Lower leg skin (tissue), 4 donors: ENCODE results near the gene FTMT. TPM values are rescaled to one million over a fixed set of nuclear protein-coding genes. Genes with fewer than 3 reads are reported as not detected.

ENCODE experiments used
- DNase-seq, 2 donors: peaks; one replicate each; pipeline ENCODE4 v3.0.0-alpha.2; 2019; ENCODE audit warnings: low spot score in 2 of 2
- H3K4me3 ChIP-seq: fragments of 200-600 bp; sonication (generic); 2 replicates; pipeline ENCODE4 v1.5.1; 2017; ENCODE audit warnings: mild to moderate bottlenecking, low read depth; ENCODE audit not compliant: poor library complexity, severe bottlenecking
- CTCF ChIP-seq, 3 donors: fragments of 450-650 bp; IDR thresholded peaks; one replicate each; pipeline ENCODE4 v1.5.1; 2016; ENCODE audit warnings: antibody characterized with exemption in 3 of 3, mild to moderate bottlenecking in 3 of 3, moderate library complexity in 2 of 3
- POLR2A ChIP-seq, 2 donors: fragments of 450-650 bp; IDR thresholded peaks; one replicate each; pipeline ENCODE4 v1.6.1; 2016 to 2017; ENCODE audit warnings: antibody characterized with exemption in 2 of 2, mild to moderate bottlenecking in 1 of 2, moderate library complexity in 1 of 2
- WGBS, 2 donors: methylation state at CpG; one replicate each; pipeline ENCODE4 v1.1.5; 2018; 5-methylcytosine and 5-hydroxymethylcytosine counted together
- intact Hi-C: fragments of 100-400 bp; cut with DNase I; formaldehyde crosslinking; loops from one replicate; pipeline ENCODE4 v1.15.0; 2023; ENCODE audit warnings: low total_unique reads
- total RNA-seq, 4 donors: library from RNA; depleted of rRNA; stranded (reverse); fragments of >200 nt; gene quantifications; one replicate each; pipeline ENCODE4 v1.1.0, GENCODE V29; 2016

Gene FTMT
- total RNA-seq, 4 donors from 2014 or later: not detected

DNA sequence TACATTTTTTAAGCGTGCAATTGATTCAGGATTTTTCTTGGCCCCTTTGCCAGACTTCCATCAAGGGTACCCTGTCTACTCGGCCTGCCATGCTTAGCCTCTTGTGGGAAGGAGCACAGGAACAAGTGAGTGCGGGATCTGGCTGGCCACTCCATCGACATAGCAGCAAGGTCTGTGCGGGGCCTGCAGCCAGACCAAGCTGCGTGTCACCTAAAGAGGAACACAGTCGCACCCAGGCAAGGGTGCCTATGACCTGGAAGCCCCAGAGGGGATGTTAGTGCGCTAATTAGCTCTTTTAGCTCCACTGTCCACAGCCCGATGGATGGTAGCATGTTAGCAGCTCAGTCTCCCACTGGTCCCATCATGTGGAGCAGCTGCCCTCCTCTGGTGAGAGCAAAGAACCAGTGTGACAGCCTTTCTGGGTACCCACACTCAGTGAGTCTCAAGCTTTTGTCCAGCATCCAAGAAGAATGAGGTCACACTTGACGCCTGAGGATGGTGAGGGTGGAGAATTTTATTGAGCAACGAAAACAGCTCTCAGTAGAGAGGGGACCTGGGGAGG, 38.7 kb downstream of the FTMT start:
- intact Hi-C loops: no loop called here
- 91 to 92% methylated on average over 11 of the region's 11 CpGs for WGBS, 2 donors
- no peak for TF ChIP-seq POLR2A (IDR thresholded peaks at IDR 0.05)
- no peak overlapping the region for H3K4me3 ChIP-seq
- no peak for DNase-seq

DNA sequence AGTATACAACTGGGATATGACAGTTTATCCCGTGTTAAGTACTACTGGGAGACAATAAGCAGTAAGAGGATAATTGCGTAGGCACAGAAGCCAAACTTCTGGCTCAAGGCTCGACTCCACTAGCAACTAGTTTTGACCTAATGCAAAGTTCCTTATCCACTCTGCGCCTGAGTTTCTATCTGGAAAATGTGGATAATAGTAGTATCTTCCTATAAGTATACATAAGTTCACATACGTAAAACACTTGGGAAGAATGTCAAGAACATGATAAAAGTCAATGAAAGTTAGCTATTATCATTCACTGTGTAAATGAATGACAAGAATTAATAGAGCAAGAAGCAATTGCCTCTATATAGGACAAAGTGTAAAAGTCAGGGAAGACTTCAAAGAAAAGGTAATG, 45.7 kb downstream of the FTMT start:
- WGBS, 2 donors: 89 to 90% methylated on average over 5 of the region's 5 CpGs
- TF ChIP-seq CTCF (IDR thresholded peaks at IDR 0.05): no peak
- no peak for TF ChIP-seq POLR2A (IDR thresholded peaks at IDR 0.05)
- no peak overlapping the region for H3K4me3 ChIP-seq
- intact Hi-C loops: no loop called here
- DNase-seq: no peak

DNA sequence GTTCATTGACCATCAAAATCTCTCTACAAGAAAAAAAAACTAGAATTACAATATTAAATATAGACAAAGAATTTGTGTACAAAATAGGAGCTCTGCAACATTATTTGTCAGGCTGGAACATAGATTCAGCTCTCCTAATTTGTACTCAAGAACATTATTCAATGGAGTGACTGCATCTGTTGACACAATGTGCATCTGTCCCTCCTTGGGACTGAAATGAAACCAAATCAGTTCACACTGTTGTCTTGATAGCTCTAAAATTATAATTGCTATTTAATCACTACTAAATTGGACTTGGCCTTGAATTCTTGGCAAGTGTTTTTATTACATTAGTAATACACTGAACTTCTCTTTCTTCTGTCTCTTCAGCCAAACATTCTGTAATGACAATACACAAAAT, 47.7 kb downstream of the FTMT start:
- TF ChIP-seq CTCF (IDR thresholded peaks at IDR 0.05) (no peak), POLR2A (IDR thresholded peaks at IDR 0.05) (no peak)
- no peak overlapping the region for H3K4me3 ChIP-seq
- DNase-seq: no peak
- intact Hi-C loops: no loop called here

Other genes with a start within 250 kb of the FTMT start
- 10 to 100 TPM in 3 of 4 donors, 1 to 10 TPM in 1; 7.4 to 15.8 (median 13.0) TPM for gene SRFBP1, start 110.1 kb downstream of the FTMT start, total RNA-seq
- gene LOX, start 226.4 kb downstream of the FTMT start, total RNA-seq: 10 to 100 TPM in 2 of 4 donors, 1 to 10 TPM in 2; 6.5 to 48.2 (median 12.6) TPM